ENCODE results near the gene IFNL4. TPM values are rescaled to one million over a fixed set of nuclear protein-coding genes. Genes with fewer than 3 reads are reported as not detected.

The IFNL4 gene
- total and polyA plus RNA-seq, 2 of the 4 experiments (the other 2 are of a cell fraction) = not detected

GRCh38 chr19:39218230-39219007 is 30.2 kb downstream of the IFNL4 start:
- no peak overlapping the region for H3K4ac ChIP-seq (ENCODE audit: low read depth, low read length)
- no peak overlapping the region for H3K9ac ChIP-seq (ENCODE audit: low read depth, low read length)
- H3K4me3 ChIP-seq (ENCODE audit: insufficient read depth, low read depth, low read length) = no peak overlapping the region
- BruUV-seq (replicated peaks) = no TSS peak
- no peak overlapping the region for H2BK120ac ChIP-seq (ENCODE audit: low read depth, low read length)
- no peak overlapping the region for H2AFZ ChIP-seq (replicated peaks; ENCODE audit: low read length, poor library complexity)
- no peaks in the 10 kb centered on the region for H3K4me1 ChIP-seq (ENCODE audit: control insufficient read depth, insufficient read depth, low read length)
- no peak overlapping the region for H4K5ac ChIP-seq (ENCODE audit: low read depth, low read length)
- H3K14ac ChIP-seq (replicated peaks; ENCODE audit: low read depth, low read length) = no peak overlapping the region
- peaks cover 20% of the 10 kb centered on the region for H3K27me3 ChIP-seq (ENCODE audit: control insufficient read depth, insufficient read depth, low read length)
- no peak overlapping the region for H3K56ac ChIP-seq (ENCODE audit: extremely low read depth, insufficient read depth, low read length)
- no peak overlapping the region for H3K18ac ChIP-seq (ENCODE audit: low read depth, low read length)
- 73% methylated on average over 6 of the region's 15 CpGs; no CpG with 5 or more reads in 1 of the 2 experiments for WGBS, 2 experiments (ENCODE audit: extremely low coverage in 2 of 2, insufficient read length in 1 of 2)
- in situ Hi-C loops (cut with MboI; ENCODE audit: low sequenced_read_pairs) = loop anchor here (25.0 kb wide), 1 partner anchor 756 kb away; no protein-coding TSS in a partner anchor
- no peak overlapping the region for H2BK5ac ChIP-seq (ENCODE audit: low read depth, low read length, poor library complexity, severe bottlenecking)
- dilution Hi-C loops (cut with HindIII; ENCODE audit: low sequenced_read_pairs, unreplicated experiment) = no loop called here
- no peaks in the 10 kb centered on the region for H3K9me1 ChIP-seq (ENCODE audit: insufficient read depth, low read length)
- H2AK5ac ChIP-seq (ENCODE audit: low read depth, low read length) = no peak overlapping the region
- H3K36me3 ChIP-seq (ENCODE audit: control insufficient read depth, insufficient read depth, low read length) = no peaks in the 10 kb centered on the region
- no peak overlapping the region for H3K27ac ChIP-seq (ENCODE audit: insufficient read depth, low read length)
- H3K4me2 ChIP-seq (ENCODE audit: low read depth, low read length) = no peak overlapping the region
- intact Hi-C loops (cut with micrococcal nuclease) = loop anchor here (10.0 kb wide), 1 partner anchor 66 kb away; no protein-coding TSS in a partner anchor
- H4K91ac ChIP-seq (ENCODE audit: insufficient read depth, low read depth, low read length) = no peak overlapping the region
- H3K23ac ChIP-seq (ENCODE audit: low read depth, low read length) = no peak overlapping the region
- TF ChIP-seq NFE2L2 (IDR thresholded peaks at IDR 0.05; ENCODE audit: low read depth, low read length) (no peak), POLR2A (IDR thresholded peaks at IDR 0.05; ENCODE audit: low read depth, low read length) (no peak)
- TF ChIP-seq, protein P1, sequence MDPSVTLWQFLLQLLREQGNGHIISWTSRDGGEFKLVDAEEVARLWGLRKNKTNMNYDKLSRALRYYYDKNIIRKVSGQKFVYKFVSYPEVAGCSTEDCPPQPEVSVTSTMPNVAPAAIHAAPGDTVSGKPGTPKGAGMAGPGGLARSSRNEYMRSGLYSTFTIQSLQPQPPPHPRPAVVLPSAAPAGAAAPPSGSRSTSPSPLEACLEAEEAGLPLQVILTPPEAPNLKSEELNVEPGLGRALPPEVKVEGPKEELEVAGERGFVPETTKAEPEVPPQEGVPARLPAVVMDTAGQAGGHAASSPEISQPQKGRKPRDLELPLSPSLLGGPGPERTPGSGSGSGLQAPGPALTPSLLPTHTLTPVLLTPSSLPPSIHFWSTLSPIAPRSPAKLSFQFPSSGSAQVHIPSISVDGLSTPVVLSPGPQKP (IDR thresholded peaks at IDR 0.05; ENCODE audit: borderline replicate concordance, low read depth, low read length) = no peak
- ATAC-seq (ENCODE audit: low read depth) (no peak), DNase-seq (no peak)
- H3K9me3 ChIP-seq (ENCODE audit: control insufficient read depth, insufficient read depth, low read length) = peaks cover 5% of the 10 kb centered on the region
- H3K79me1 ChIP-seq (ENCODE audit: low read depth in 1 of 2, low read length in 2 of 2) = no peaks in the 10 kb centered on the region
- no peaks in the 10 kb centered on the region for H4K20me1 ChIP-seq (ENCODE audit: insufficient read depth, low read length)
- CTCF ChIA-PET = no interaction called here
- no peak overlapping the region for H4K8ac ChIP-seq (ENCODE audit: low read depth in 2 of 2, low read length in 2 of 2)
- POLR2A ChIA-PET (ENCODE audit: unreplicated experiment) = no interaction called here
- no peak overlapping the region for H2BK15ac ChIP-seq (ENCODE audit: low read depth, low read length)
- no peak overlapping the region for H2AK9ac ChIP-seq (replicated peaks; ENCODE audit: low read depth, low read length, poor library complexity)
- H2BK20ac ChIP-seq (ENCODE audit: low read depth, low read length) = no peak overlapping the region

Measured in IMR-90 (cell line).